ENCODE results near the gene HPRT1.
A peak's percentile ranks its signal among the peaks of the same experiment; 100 is the strongest.

The HPRT1 gene

GRCh38 chrX:134478374-134478773 lies 18.4 kb downstream of the HPRT1 start:
- DNase-seq = no peak

DNA sequence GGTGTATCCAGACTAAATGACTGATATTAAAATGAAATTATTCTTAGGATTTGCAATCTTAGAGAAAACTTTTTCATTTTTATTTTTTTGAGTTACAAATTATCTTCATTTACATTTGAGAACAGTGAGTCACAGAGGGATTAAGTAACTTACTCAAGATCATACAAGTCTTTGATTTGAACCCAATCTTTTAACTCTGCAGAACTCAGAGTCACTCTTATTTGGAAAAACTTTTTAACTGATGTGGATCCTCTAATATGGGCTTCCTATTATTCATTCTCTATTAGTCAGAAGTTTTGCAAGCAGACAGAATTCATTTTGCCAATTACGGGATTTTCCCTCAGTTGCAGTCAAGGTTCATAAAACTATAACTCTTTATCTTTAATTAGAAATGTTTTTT lies 20.1 kb downstream of the HPRT1 start:
- DNase-seq = no peak

- no peak for DNase-seq
Observed at GRCh38 chrX:134481339-134481738, 21.4 kb downstream of the HPRT1 start.

- DNase-seq = no peak
Observed at GRCh38 chrX:134482371-134482770, 22.4 kb downstream of the HPRT1 start.

DNA sequence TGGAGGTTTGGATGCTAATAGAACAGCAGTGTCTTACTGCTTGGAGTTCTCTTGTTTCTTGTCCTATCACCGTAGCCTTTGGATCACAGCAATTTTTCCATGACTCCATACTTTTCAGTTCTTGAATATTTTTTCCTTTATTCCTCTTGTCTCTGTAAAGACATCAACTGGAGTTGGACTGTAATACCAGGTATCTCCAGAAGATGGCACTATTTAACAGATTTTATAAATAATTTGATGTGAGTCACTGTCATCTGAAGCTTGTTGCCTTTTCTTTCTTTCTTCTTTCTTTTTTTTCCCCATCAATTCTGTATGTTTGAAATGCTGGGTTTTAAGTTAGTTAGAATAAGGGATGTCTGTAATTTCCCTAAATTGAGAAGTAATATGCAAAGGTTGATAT lies 24.1 kb downstream of the HPRT1 start:
- peak; percentile 17 to 41 for DNase-seq

GRCh38 chrX:134501941-134502340 lies 42.0 kb downstream of the HPRT1 start:
- no peak for DNase-seq

DNA sequence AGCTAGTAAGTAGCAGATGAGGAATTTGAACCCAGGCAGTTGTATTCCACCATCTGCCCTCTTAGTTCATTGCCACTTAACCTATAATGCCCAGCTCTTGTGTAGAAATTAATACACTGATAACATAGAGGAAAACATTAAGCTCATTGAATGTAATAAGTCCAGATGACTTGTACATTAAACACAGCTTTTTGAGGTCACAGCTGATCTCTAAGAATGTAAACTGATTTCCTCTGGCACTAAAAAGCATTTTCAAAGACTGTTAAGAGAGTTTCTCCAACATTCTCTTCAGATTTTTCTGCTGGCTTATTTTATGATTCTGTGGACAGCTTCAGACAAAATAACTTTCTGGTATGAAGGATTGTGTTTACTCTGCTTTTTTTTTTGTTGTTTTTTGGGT lies 42.7 kb downstream of the HPRT1 start:
- no peak for DNase-seq

GRCh38 chrX:134512566-134512965 lies 52.6 kb downstream of the HPRT1 start:
- DNase-seq = no peak

DNA sequence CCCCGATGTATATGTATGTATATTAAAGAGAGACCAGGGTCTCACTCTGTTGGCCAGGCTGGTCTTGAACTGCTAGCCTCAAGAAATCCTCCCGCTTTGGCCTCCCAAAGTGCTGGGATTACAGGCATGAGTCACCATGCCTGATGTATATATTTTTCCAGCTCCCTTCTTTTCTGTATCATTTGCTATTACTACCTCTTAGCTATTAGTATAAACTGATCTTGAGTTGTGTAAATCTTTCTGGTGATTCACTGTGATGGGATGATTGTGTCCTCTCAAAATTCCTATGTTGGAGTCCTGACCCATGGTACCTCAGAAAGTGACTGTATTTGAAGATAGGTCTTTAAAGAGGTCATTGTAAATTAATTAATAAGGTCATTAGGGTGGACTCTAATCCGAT lies 53.1 kb downstream of the HPRT1 start:
- DNase-seq = no peak

DNA sequence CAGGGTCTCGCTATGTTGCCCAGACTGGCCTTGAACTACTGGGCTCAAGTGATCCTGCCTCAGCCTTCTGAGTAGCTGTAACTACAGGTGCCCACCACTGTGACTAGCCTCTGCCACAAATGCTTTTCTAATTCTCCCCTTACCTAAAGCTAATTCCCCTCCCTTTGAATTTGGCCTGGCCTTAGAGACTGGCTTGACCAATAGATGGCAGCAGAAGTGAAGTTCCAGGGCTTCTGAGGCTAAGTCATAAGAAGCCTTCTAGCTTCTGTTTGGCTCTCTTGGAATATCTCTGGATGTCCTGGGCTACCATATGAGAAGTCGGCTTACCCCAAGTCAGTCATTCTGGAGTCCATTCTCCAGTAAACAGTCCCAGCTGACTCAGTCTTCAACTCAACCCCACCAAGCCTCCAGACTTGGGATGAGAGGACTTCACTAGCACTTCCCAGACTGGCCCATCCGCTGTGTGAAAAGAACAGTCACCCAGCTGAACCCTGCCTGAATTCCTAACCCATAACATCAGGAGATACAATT lies 61.0 kb downstream of the HPRT1 start:
- DNase-seq = peak; percentile 35 to 67

- no peak for DNase-seq
Observed at GRCh38 chrX:134524181-134524580, 64.2 kb downstream of the HPRT1 start.

DNA sequence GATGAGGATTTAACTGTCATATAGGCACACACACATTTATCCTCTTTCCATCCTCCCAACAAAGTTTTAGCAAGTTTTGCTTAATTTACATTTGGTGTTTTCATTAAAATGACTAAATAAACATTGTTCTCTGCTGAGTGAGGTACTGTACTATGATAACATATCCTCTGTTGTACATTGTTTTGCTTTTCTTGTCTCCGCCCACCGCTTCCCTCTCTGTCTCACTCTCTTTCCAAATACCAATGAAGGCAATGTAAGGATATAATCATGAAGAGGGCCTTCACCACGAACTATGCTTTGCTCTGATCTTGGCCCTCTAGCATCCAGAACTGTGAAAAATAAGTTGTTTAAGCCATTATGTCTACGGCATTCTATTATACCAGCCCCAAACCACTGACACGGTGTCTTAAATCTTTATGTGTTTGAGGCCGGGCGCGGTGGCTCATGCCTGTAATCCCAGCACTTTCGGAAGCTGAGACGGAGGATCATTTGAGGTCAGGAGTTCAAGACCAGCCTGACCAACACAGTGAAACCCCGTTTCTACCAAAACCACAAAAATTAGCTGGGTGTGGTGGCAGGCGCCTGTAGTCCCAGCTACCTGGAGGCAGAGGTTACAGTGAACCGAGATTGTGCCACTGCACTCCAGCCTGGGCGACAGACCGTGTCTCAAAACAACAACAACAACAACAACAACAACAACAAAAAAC lies 65.3 kb downstream of the HPRT1 start:
- no peak for DNase-seq

GRCh38 chrX:134526399-134526798 lies 66.4 kb downstream of the HPRT1 start:
- DNase-seq = no peak

- no peak for DNase-seq
Observed at GRCh38 chrX:134528960-134529359, 69.0 kb downstream of the HPRT1 start.

- no peak for DNase-seq
Observed at GRCh38 chrX:134529481-134529880, 69.5 kb downstream of the HPRT1 start.

DNA sequence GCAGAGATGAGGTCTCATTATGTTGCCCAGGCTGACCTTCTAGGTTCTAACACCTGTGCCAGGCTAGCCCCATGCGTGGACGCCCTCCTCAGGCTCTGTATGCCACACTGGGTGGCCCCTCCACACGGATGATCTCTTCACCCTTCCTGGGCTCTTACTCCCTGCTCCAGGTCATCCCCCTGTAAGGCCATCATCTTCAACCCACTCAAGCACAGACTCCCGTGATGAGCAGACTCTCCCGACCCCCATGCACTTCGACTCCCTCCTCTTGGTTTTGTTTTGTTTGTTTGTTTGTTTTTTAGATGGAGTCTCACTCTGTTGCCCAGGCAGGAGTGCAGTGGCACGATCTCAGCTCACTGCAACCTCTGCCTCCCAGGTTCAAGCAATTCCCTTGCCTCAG lies 70.9 kb downstream of the HPRT1 start:
- DNase-seq = no peak

GRCh38 chrX:134533352-134533751 lies 73.4 kb downstream of the HPRT1 start:
- DNase-seq = no peak

DNA sequence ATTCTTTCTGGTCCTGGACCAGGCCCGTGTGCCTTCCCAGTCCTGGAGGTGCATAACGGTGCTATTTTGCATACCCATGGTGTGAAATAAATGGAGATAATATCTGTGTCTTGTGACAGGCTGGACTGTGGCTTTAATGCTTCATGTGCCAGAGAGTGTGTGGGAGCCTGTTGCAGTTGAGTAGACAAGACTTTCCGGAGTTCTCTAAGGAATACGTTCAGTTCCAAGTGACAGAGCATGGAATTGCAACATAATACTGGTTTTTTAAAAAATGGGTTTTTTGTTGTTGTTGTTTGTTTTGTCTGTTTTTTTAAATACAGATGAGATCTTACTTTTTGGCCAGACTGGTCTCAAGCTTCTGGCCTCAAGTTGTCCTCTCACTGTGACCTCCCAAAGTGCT lies 74.0 kb downstream of the HPRT1 start:
- no peak for DNase-seq

- no peak for DNase-seq
Observed at GRCh38 chrX:134537179-134537955, 77.4 kb downstream of the HPRT1 start.

GRCh38 chrX:134538316-134538715 lies 78.4 kb downstream of the HPRT1 start:
- no peak for DNase-seq

- no peak for DNase-seq
Observed at GRCh38 chrX:134541906-134542305, 81.9 kb downstream of the HPRT1 start.

GRCh38 chrX:134542485-134542884 lies 82.5 kb downstream of the HPRT1 start:
- no peak for DNase-seq

- no peak for DNase-seq
Observed at GRCh38 chrX:134543288-134543687, 83.3 kb downstream of the HPRT1 start.

- DNase-seq = no peak
Observed at GRCh38 chrX:134544135-134544512, 84.2 kb downstream of the HPRT1 start.

All from NCI-H526 (cell line).